Colonic mucosa (tissue), 4 donors: Measurements from ENCODE around the gene GRM8. TPM values are rescaled to one million over a fixed set of nuclear protein-coding genes. Genes with fewer than 3 reads are reported as not detected.
A peak's percentile ranks its signal among the peaks of the same experiment; 100 is the strongest.

Experiments used
- DNase-seq: peaks from one replicate; pipeline ENCODE4 v3.0.0-alpha.2; 2020
- H3K27ac ChIP-seq: fragments of 200-600 bp; one replicate; pipeline ENCODE4 v1.8.0; 2021
- H3K27me3 ChIP-seq: fragments of 200-600 bp; one replicate; pipeline ENCODE4 v1.8.0; 2021
- H3K36me3 ChIP-seq: fragments of 200-600 bp; one replicate; pipeline ENCODE4 v1.8.0; 2021
- H3K4me1 ChIP-seq: fragments of 200-600 bp; one replicate; pipeline ENCODE4 v1.8.0; 2021; ENCODE audit warnings: mild to moderate bottlenecking
- H3K4me3 ChIP-seq: fragments of 200-600 bp; one replicate; pipeline ENCODE4 v1.8.0; 2021
- H3K9ac ChIP-seq, 2 donors: one replicate each; pipeline ENCODE4 v1.7.0; 2013; ENCODE audit warnings: control low read depth in 2 of 2, low read depth in 2 of 2, low read length in 2 of 2
- H3K9me3 ChIP-seq: fragments of 200-600 bp; one replicate; pipeline ENCODE4 v1.8.0; 2021
- intact Hi-C: fragments of 100-400 bp; cut with DNase I; formaldehyde crosslinking; loops from one replicate; pipeline ENCODE4 v1.14.1; 2022
- total RNA-seq, 2 donors: library from RNA; stranded (reverse); fragmentation: NEBNext Ultra II Directional in 1 of 2; extraction: Animal tissue kit (Norgen Biotek cat#: 25700) in 1 of 2; gene quantifications; one replicate each; pipeline ENCODE4 v1.2.1, GENCODE V29; 2021
- TF ChIP-seq, protein P1 (sequence below): fragments of 200-600 bp; IDR thresholded peaks from one replicate; pipeline ENCODE4 v1.8.0; 2022; ENCODE audit warnings: antibody characterized with exemption, mild to moderate bottlenecking
- donor health status: healthy.
- donor health status: DM: no; HTN: no; CAD: no.
- donor health status: DM: no; HTN: no; CAD: no.

Gene GRM8
- total RNA-seq, 2 donors from 2014 or later = 2.2 to 2.5 TPM

DNA sequence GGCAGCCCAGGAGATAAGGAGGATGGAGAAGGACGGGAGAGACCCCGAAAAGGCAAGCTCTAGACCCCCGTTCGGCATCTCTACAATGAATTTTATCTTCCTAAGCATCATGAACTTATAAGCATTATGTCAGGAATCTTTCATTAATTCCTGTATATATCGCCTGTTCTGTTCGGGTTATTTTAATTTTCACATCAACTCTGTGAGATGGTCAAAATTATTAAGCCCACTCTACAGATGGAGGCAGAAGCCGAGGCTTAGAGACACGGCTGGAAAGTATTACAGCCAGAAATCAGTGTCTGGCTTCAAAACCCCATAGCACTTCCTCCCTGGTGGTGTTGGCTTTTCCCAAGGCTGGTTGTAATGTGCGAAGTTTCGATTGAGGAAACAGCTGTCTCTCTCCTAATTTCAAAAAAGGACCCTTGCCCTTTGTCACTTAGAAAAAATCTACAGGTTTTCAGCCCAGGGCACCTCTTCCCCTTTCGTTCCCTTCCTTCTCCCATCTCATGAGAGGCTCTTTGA, 1.5 kb upstream of the GRM8 start:
- Histone ChIP-seq H3K9me3 (no peaks in the 10 kb centered on the region), H3K4me3 (peak overlapping the region; percentile 93)

DNA sequence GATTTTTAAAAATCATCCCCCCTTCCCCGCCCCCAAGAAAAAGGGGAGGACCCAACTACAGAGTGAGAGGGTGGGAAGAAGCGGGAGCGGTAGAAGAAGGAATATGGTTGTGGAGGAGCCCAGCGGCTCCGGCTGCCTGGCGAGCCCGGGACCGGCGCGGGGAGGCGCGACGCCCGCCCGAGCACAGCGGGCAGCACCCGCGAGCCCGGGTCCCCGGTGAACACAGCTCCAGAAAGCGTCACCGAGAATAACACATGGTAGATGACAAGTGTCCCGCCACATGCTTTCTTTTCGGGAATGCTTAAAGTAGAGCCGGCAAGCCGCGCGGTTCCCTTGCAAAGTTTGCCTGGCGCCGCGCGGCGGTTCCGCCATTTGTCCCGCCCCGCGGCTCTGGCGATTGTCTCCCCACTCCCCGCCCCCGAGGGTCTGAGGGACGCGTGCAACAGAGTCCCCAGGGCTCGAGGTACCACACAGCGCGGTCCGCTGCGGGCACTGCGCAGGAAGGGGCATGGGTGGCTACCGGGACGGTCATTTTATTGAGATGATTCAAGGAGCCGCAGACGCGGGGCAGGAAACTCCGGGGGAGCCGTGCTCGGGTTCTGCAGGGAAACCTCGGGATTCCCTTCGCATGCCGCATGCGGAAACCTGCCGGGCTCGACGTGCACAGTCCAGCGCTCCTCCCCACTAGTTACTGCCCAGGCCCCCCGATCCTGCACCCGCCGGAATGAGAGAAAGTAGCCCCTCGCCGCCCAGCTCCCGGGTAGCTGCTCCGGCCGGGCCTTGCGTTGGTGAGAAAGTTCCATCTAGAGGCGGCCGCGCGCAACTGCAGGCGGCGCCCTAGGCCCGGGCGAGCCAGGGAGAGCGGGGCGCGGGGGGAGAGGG, 781 bp upstream of the GRM8 start:
- intact Hi-C loops = loop anchor here (5.0 to 10.0 kb wide), 2 partner anchors 146 to 449 kb away; no protein-coding TSS in a partner anchor
- Histone ChIP-seq H3K4me3 (peak overlapping the region; percentile 93), H3K36me3 (no peaks in the 10 kb centered on the region), H3K9ac (peak overlapping the region; percentile 66 to 75), H3K9me3 (no peaks in the 10 kb centered on the region), H3K4me1 (no peaks in the 10 kb centered on the region), H3K27ac (peak overlapping the region; percentile 32), H3K27me3 (peaks cover 13% of the 10 kb centered on the region)
- DNase-seq = peak; percentile 74
- TF ChIP-seq, protein P1, sequence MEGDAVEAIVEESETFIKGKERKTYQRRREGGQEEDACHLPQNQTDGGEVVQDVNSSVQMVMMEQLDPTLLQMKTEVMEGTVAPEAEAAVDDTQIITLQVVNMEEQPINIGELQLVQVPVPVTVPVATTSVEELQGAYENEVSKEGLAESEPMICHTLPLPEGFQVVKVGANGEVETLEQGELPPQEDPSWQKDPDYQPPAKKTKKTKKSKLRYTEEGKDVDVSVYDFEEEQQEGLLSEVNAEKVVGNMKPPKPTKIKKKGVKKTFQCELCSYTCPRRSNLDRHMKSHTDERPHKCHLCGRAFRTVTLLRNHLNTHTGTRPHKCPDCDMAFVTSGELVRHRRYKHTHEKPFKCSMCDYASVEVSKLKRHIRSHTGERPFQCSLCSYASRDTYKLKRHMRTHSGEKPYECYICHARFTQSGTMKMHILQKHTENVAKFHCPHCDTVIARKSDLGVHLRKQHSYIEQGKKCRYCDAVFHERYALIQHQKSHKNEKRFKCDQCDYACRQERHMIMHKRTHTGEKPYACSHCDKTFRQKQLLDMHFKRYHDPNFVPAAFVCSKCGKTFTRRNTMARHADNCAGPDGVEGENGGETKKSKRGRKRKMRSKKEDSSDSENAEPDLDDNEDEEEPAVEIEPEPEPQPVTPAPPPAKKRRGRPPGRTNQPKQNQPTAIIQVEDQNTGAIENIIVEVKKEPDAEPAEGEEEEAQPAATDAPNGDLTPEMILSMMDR = peak; percentile 94

More for the DNA sequence above, 1.5 kb upstream of the GRM8 start:
- Histone ChIP-seq H3K27me3 (peaks cover 13% of the 10 kb centered on the region), H3K4me1 (no peaks in the 10 kb centered on the region), H3K9ac (peak overlapping the region in 1 of 2 donors; percentile 21), H3K36me3 (no peaks in the 10 kb centered on the region), H3K27ac (no peak overlapping the region)
- intact Hi-C loops = loop anchor here (5.0 to 10.0 kb wide), 2 partner anchors 147 to 449 kb away; no protein-coding TSS in a partner anchor
- no peak for DNase-seq
- TF ChIP-seq, protein P1 = peak; percentile 15

DNA sequence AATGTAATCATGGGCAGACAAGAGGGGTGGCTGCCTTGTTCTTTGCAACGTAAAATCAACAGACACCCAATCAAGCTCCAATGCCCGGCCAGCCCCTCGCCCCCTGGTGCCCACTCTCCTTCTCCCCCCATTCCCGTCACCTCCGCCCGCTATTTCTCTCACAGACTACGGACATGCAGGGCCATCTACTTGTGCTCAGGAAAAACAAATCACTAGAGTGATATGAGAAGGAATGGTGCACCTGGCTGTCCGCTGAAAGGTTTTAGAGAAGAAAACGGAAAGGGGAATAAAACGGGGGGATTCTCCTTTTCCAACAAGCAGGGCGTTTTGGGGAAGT, 396 bp downstream of the GRM8 start:
- TF ChIP-seq, protein P1 = no peak
- H3K9me3 ChIP-seq = no peaks in the 10 kb centered on the region
- H3K36me3 ChIP-seq = no peaks in the 10 kb centered on the region
- intact Hi-C loops = loop anchor here (5.0 to 10.0 kb wide), 2 partner anchors 145 to 448 kb away; no protein-coding TSS in a partner anchor
- no peak overlapping the region for H3K27ac ChIP-seq
- H3K9ac ChIP-seq = peak overlapping the region; percentile 66
- no peak for DNase-seq
- H3K4me1 ChIP-seq = no peaks in the 10 kb centered on the region
- peak overlapping the region; percentile 93 for H3K4me3 ChIP-seq
- peaks cover 18% of the 10 kb centered on the region for H3K27me3 ChIP-seq

DNA sequence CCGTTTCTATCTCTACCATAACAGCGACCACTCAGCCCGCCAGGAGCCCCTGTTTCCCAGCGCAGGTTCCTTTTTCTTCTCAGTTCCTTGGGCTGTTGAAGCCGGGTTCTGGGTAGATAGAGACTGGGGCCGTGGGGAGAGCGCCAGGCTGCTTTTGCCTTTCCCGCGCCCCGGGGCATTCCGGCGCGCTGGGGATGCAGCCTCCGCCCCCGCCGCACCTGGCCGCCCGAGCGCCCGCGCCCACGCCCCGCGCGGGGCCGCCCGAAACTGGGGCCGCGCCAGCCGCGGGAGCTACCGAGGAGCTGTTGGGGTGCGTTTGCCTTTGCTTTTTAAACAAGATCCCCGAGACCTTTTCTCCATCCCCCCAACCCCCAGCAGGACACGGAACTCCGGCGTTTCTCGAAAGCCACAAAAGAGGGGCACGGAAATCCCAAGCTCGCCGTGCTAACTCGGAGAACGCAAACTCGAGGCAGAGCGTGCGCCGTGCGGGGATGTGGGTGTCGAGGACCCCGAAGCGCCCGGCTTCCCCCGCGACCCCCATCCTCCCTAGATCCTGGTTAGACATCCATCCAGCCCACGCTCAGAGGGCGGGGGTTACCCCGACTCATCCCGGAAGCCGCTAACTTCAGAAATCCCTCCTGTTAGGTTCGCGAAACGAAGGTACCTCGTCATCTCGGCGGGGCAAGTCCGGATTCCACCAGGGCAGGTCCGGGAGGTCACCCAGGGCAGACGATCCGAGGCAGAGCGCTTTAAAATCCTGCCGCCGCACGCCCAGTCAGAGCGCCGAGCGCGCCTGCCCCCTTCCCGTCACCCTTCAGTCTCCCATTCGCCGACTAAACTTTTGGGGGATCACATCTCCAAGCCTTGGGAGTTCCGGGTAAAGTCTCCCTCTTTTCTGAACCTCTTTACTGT, 1.0 kb downstream of the GRM8 start:
- DNase-seq = peak; percentile 35
- intact Hi-C loops = loop anchor here (5.0 to 10.0 kb wide), 2 partner anchors 144 to 447 kb away; no protein-coding TSS in a partner anchor
- Histone ChIP-seq H3K36me3 (no peaks in the 10 kb centered on the region), H3K27me3 (peaks cover 18% of the 10 kb centered on the region), H3K9ac (peak overlapping the region; percentile 38 to 66), H3K9me3 (no peaks in the 10 kb centered on the region), H3K27ac (no peak overlapping the region), H3K4me3 (peak overlapping the region; percentile 93), H3K4me1 (no peaks in the 10 kb centered on the region)
- TF ChIP-seq, protein P1 = no peak

DNA sequence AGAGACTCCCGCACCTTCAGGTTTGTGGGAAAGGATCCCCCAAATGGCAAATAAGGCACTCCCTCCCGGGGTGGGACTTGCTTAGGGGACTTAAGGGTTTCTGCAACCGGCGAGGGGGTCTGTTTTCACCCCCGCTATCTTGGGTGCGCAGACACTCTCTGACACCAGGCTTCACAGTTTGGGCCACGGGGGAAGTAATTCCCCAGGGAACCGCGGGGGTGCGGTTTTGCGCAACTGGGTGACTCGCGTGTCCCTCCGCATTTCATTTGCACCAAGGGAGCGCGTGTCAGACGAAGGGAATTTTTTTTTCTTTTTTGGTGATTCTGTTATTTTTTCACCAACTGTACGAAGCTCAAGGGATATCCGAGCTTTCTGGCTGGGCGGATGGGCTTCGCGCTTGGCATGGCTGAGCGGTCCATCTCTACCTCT, 1.7 kb downstream of the GRM8 start:
- H3K4me3 ChIP-seq = no peak overlapping the region
- no peaks in the 10 kb centered on the region for H3K4me1 ChIP-seq
- H3K9me3 ChIP-seq = no peaks in the 10 kb centered on the region
- TF ChIP-seq, protein P1 = no peak
- H3K9ac ChIP-seq = peak overlapping the region in 1 of 2 donors; percentile 38
- intact Hi-C loops = loop anchor here (5.0 to 10.0 kb wide), 2 partner anchors 144 to 446 kb away; no protein-coding TSS in a partner anchor
- H3K27ac ChIP-seq = no peak overlapping the region
- H3K36me3 ChIP-seq = no peaks in the 10 kb centered on the region
- DNase-seq = no peak
- peaks cover 18% of the 10 kb centered on the region for H3K27me3 ChIP-seq
